ENCODE data around the gene RNLS. TPM values are rescaled to one million over a fixed set of nuclear protein-coding genes. Genes with fewer than 3 reads are reported as not detected.

RNLS gene
- total RNA-seq, 1 experiment from 2014 or later, result not detected

GRCh38 chr10:88526501-88527105 is 56.5 kb downstream of the RNLS start:
- Mint-ChIP-seq H3K36me3 (ENCODE audit: insufficient read depth, unreplicated experiment) (peaks cover 6% of the 10 kb centered on the region), H3K9me3 (ENCODE audit: unreplicated experiment) (no peaks in the 10 kb centered on the region), H3K27me3 (ENCODE audit: insufficient read depth, unreplicated experiment) (no peaks in the 10 kb centered on the region), H3K4me3 (ENCODE audit: unreplicated experiment) (no peak overlapping the region), H3K4me1 (ENCODE audit: insufficient read depth, unreplicated experiment) (peaks cover 28% of the 10 kb centered on the region), H3K27ac (ENCODE audit: low read depth, unreplicated experiment) (no peak overlapping the region)
- no peak for TF ChIP-seq CTCF (IDR thresholded peaks at IDR 0.05; ENCODE audit: unreplicated experiment)
- ChIA-PET POLR2A (interaction anchor here (0.8 to 1.4 kb wide), 7 partner anchors 13 to 665 kb away, joined by 3 to 10 read pairs (median 4); no protein-coding TSS in a partner anchor), CTCF (interaction anchor here (0.6 kb wide), 1 partner anchor 54 kb away, joined by 3 read pairs; no protein-coding TSS in a partner anchor)
- intact Hi-C loops (cut with micrococcal nuclease), result no loop called here
- no peak for DNase-seq (ENCODE audit: unreplicated experiment)
- no TSS peak for BruUV-seq (replicated peaks)

- Mint-ChIP-seq H3K27me3 (ENCODE audit: insufficient read depth, unreplicated experiment) (no peaks in the 10 kb centered on the region), H3K4me1 (ENCODE audit: insufficient read depth, unreplicated experiment) (peaks cover 36% of the 10 kb centered on the region)
- POLR2A ChIA-PET, result interaction anchor here (0.6 to 4.6 kb wide), 8 partner anchors 14 to 664 kb away, joined by 3 to 52 read pairs (median 4); no protein-coding TSS in a partner anchor
Measured at GRCh38 chr10:88525371-88526069, 57.6 kb downstream of the RNLS start.

DNA sequence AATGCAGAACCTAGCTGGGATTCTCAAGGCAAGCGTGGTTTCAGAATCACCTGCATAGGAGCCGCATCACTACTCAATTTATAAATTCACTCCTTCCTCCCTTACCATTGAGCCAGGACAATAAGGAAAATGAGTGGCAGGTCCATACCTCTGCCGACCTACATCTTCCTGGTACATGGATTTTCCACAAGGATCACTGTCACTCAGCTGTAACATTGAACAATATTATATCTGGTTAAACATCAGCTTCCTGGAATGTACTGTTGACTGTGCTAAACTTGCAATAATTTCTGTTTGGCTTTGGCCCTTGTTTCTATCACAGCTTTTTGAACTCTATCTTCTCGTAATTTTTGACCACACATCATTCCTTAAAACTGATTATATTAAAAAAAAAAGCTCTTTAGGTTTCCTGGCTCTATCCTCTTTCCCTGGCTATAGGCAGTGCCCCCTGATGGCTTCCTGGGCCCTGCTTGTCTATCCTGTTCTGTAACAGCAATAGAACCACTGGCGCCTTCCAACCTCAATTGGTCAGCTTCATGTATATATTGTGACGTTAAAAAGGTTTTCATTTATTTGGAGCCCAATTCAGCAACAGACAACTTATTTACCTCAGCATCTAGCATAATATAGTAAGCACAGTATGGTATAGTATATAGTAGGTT is 59.2 kb downstream of the RNLS start:
- Mint-ChIP-seq H3K4me1 (ENCODE audit: insufficient read depth, unreplicated experiment) (peaks cover 36% of the 10 kb centered on the region), H3K36me3 (ENCODE audit: insufficient read depth, unreplicated experiment) (peaks cover 6% of the 10 kb centered on the region), H3K4me3 (ENCODE audit: unreplicated experiment) (no peak overlapping the region), H3K27ac (ENCODE audit: low read depth, unreplicated experiment) (no peak overlapping the region), H3K9me3 (ENCODE audit: unreplicated experiment) (no peaks in the 10 kb centered on the region), H3K27me3 (ENCODE audit: insufficient read depth, unreplicated experiment) (no peaks in the 10 kb centered on the region)
- ChIA-PET CTCF (interaction anchor here (0.8 to 1.5 kb wide), 4 partner anchors 9 to 705 kb away, joined by 3 to 5 read pairs (median 4); partner anchors contain the start of gene ATAD1), POLR2A (interaction anchor here (0.6 to 4.6 kb wide), 7 partner anchors 13 to 662 kb away, joined by 3 to 52 read pairs (median 7); partner anchors contain the start of genes KLLN and PTEN)
- BruUV-seq (replicated peaks), result no TSS peak
- intact Hi-C loops (cut with micrococcal nuclease), result no loop called here
- no peak for DNase-seq (ENCODE audit: unreplicated experiment)
- no peak for TF ChIP-seq CTCF (IDR thresholded peaks at IDR 0.05; ENCODE audit: unreplicated experiment)

More at GRCh38 chr10:88525371-88526069, 57.6 kb downstream of the RNLS start:
- Mint-ChIP-seq H3K36me3 (ENCODE audit: insufficient read depth, unreplicated experiment) (peaks cover 6% of the 10 kb centered on the region), H3K27ac (ENCODE audit: low read depth, unreplicated experiment) (no peak overlapping the region), H3K9me3 (ENCODE audit: unreplicated experiment) (no peaks in the 10 kb centered on the region), H3K4me3 (ENCODE audit: unreplicated experiment) (no peak overlapping the region)
- intact Hi-C loops (cut with micrococcal nuclease), result no loop called here
- no peak for TF ChIP-seq CTCF (IDR thresholded peaks at IDR 0.05; ENCODE audit: unreplicated experiment)
- CTCF ChIA-PET, result no interaction called here
- no TSS peak for BruUV-seq (replicated peaks)
- DNase-seq (ENCODE audit: unreplicated experiment), result peak; percentile 96

DNA sequence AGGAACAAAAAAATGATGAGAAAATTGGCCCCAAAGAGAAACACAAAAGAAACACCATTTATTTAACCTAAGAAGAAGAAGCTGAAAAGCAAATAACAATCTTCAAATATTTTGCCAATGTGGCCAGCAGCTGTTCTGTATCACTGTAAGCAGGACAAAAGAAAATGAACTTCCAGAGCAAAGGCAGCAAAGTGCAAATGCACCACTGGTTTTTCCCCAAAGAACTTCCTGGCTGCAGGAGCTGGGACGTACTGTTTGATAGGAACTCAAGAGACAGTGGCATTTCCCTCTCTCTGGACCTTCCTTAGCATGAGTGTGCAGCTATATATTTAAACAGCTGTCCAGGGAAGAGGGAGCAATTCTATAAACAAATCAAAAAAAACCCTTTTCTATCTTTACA is 60.4 kb downstream of the RNLS start:
- DNase-seq (ENCODE audit: unreplicated experiment), result no peak
- ChIA-PET CTCF (interaction anchor here (1.3 to 1.5 kb wide), 3 partner anchors 31 to 45 kb away, joined by 3 to 6 read pairs (median 4); no protein-coding TSS in a partner anchor), POLR2A (interaction anchor here (0.7 to 4.6 kb wide), 9 partner anchors 9 to 661 kb away, joined by 3 to 52 read pairs (median 7); partner anchors contain the start of genes KLLN and PTEN)
- Mint-ChIP-seq H3K9me3 (ENCODE audit: unreplicated experiment) (no peaks in the 10 kb centered on the region), H3K27ac (ENCODE audit: low read depth, unreplicated experiment) (no peak overlapping the region), H3K36me3 (ENCODE audit: insufficient read depth, unreplicated experiment) (peaks cover 6% of the 10 kb centered on the region), H3K4me3 (ENCODE audit: unreplicated experiment) (no peak overlapping the region), H3K4me1 (ENCODE audit: insufficient read depth, unreplicated experiment) (peaks cover 30% of the 10 kb centered on the region), H3K27me3 (ENCODE audit: insufficient read depth, unreplicated experiment) (no peaks in the 10 kb centered on the region)
- no peak for TF ChIP-seq CTCF (IDR thresholded peaks at IDR 0.05; ENCODE audit: unreplicated experiment)
- intact Hi-C loops (cut with micrococcal nuclease), result no loop called here
- no TSS peak for BruUV-seq (replicated peaks)
